Chondrocyte (in vitro differentiated cells): ENCODE measurements around the gene WTAP. TPM values are rescaled to one million over a fixed set of nuclear protein-coding genes. Genes with fewer than 3 reads are reported as not detected.
"Not testable (repeated sequence)": the region's sequence is repeated elsewhere in the genome, so short reads cannot be mapped to it uniquely, and the experiment has no call there.

Experiments
- DNase-seq: peaks from one replicate; pipeline ENCODE4 v3.0.0; 2021; ENCODE audit warnings: mixed read lengths, low spot score
- H3K27ac Mint-ChIP-seq: one replicate; pipeline ENCODE4 v1.8.0; 2021; ENCODE audit warnings: mild to moderate bottlenecking, moderate library complexity, mixed read lengths; ENCODE audit not compliant: unreplicated experiment
- H3K27me3 Mint-ChIP-seq: 2 replicates; pipeline ENCODE4 v1.8.0; 2021; ENCODE audit warnings: low read depth, mixed read lengths
- H3K36me3 Mint-ChIP-seq: 2 replicates; pipeline ENCODE4 v1.8.0; 2021; ENCODE audit warnings: low read depth, mixed read lengths
- H3K4me1 Mint-ChIP-seq: 2 replicates; pipeline ENCODE4 v1.8.0; 2021; ENCODE audit warnings: low read depth, mild to moderate bottlenecking, mixed read lengths
- H3K4me3 Mint-ChIP-seq: one replicate; pipeline ENCODE4 v1.8.0; 2021; ENCODE audit warnings: mild to moderate bottlenecking, moderate library complexity, mixed read lengths; ENCODE audit not compliant: unreplicated experiment
- H3K9me3 Mint-ChIP-seq: 2 replicates; pipeline ENCODE4 v1.8.0; 2021; ENCODE audit warnings: low read depth, mixed read lengths
- total RNA-seq: library from RNA; stranded (reverse); gene quantifications from 3 replicates; pipeline ENCODE4 v1.2.1, GENCODE V29; 2021
- TF ChIP-seq, protein P1 (sequence below): fragments of 200-600 bp; sonication (generic); IDR thresholded peaks from 2 replicates; pipeline ENCODE4 v1.5.0; 2021; ENCODE audit warnings: antibody characterized with exemption, mild to moderate bottlenecking, moderate library complexity

WTAP gene
- total RNA-seq, 1 donor from 2014 or later: 65.9 TPM

DNA sequence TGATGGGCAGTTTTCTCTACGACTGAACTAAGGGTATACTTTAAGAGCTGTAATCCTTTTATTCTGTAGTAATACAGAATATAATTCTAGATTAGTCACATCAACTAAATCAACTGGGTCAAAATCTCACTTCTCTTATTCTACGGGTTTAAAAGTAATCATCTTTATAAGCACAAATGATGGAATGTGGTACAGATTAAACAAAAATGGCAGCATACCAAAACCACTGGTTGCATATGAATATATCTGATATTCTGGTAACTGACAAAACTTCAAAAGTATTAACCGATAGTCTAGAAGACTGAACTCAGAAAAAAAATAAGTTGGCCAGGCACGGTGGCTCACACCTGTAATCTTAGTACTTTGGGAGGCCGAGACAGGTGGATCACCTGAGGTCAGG, 41.3 kb upstream of the WTAP start:
- peaks cover 2% of the 10 kb centered on the region for H3K4me1 Mint-ChIP-seq
- peaks cover 16% of the 10 kb centered on the region for H3K36me3 Mint-ChIP-seq
- H3K27ac Mint-ChIP-seq: no peak overlapping the region
- no peak overlapping the region for H3K4me3 Mint-ChIP-seq
- no peak for DNase-seq
- TF ChIP-seq, protein P1, sequence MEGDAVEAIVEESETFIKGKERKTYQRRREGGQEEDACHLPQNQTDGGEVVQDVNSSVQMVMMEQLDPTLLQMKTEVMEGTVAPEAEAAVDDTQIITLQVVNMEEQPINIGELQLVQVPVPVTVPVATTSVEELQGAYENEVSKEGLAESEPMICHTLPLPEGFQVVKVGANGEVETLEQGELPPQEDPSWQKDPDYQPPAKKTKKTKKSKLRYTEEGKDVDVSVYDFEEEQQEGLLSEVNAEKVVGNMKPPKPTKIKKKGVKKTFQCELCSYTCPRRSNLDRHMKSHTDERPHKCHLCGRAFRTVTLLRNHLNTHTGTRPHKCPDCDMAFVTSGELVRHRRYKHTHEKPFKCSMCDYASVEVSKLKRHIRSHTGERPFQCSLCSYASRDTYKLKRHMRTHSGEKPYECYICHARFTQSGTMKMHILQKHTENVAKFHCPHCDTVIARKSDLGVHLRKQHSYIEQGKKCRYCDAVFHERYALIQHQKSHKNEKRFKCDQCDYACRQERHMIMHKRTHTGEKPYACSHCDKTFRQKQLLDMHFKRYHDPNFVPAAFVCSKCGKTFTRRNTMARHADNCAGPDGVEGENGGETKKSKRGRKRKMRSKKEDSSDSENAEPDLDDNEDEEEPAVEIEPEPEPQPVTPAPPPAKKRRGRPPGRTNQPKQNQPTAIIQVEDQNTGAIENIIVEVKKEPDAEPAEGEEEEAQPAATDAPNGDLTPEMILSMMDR: no peak
- no peaks in the 10 kb centered on the region for H3K9me3 Mint-ChIP-seq
- H3K27me3 Mint-ChIP-seq: no peaks in the 10 kb centered on the region

DNA sequence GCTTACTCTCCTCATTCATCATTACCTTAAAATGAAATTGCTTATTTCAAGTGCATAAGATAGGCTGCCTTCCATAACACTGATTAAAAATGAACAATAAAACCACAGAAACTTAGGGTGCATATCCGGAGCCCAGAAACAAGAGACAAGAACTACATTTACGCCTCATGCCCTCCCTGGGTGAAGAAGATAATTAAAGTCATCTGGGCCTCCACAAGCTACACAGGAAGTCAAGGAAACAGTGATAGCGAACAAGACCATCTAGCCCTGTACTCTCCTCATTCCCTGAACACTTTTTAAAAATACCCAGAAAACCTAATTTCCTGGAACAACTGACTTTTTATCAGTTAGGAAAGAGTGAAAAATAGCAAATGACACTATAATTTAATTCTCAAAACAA, 40.6 kb upstream of the WTAP start:
- H3K27ac Mint-ChIP-seq: no peak overlapping the region
- H3K36me3 Mint-ChIP-seq: peaks cover 14% of the 10 kb centered on the region
- TF ChIP-seq, protein P1: no peak
- no peak for DNase-seq
- no peaks in the 10 kb centered on the region for H3K9me3 Mint-ChIP-seq
- peaks cover 8% of the 10 kb centered on the region for H3K4me1 Mint-ChIP-seq
- H3K27me3 Mint-ChIP-seq: no peaks in the 10 kb centered on the region
- no peak overlapping the region for H3K4me3 Mint-ChIP-seq

DNA sequence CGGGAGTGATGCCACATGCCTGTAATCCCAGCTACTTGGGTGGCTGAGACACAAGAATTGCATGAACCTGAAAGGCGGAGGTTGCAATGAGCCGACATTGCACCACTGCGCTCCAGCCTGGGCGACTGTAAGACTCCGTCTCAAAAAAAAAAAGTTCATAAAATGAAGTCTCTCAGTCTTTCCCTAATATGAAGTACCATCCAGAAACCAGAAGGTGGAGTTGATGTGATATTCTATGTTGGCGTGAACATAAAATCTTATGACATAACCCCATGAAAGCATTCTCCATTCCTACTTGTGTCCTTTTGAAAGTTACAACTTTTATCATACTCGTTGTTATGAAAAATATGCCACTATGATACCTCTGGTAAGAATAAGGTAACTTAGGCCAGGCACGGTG, 40.0 kb upstream of the WTAP start:
- TF ChIP-seq, protein P1: peak; percentile 30
- no peaks in the 10 kb centered on the region for H3K9me3 Mint-ChIP-seq
- peaks cover 15% of the 10 kb centered on the region for H3K4me1 Mint-ChIP-seq
- H3K27me3 Mint-ChIP-seq: no peaks in the 10 kb centered on the region
- H3K36me3 Mint-ChIP-seq: peaks cover 14% of the 10 kb centered on the region
- no peak for DNase-seq
- no peak overlapping the region for H3K4me3 Mint-ChIP-seq
- H3K27ac Mint-ChIP-seq: no peak overlapping the region

DNA sequence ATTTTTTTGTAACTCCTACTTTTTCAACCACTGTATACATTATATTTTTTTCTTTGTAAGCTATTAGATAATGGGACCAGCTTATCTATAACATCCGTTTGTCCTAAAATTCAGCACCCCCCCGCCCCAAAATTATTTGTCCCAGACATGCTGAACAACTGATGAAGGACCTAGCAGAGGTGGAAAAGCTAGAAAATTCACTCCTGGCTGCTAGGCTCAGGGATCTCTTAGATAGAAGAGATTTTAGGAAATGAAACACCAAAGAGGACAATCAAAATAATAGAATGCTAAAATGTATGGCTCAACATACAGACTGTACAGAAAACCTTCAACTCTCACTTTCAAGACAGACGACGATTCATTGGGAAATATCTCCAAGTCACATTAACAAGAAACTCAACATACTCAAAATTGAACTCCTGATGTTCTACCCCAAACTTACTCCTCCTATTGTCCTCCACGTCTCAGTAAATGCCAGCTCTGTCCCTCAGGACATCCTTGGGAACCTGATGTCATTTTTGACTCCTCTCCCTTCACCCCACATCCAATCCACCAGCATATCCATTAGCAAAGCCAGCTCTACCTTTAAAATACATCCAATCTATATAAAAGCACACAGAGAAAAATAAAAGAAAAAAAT, 38.9 kb upstream of the WTAP start:
- TF ChIP-seq, protein P1: no peak
- Mint-ChIP-seq H3K4me1 (peaks cover 15% of the 10 kb centered on the region), H3K9me3 (no peaks in the 10 kb centered on the region), H3K4me3 (no peak overlapping the region), H3K27me3 (no peaks in the 10 kb centered on the region), H3K36me3 (peaks cover 14% of the 10 kb centered on the region), H3K27ac (no peak overlapping the region)
- DNase-seq: no peak

DNA sequence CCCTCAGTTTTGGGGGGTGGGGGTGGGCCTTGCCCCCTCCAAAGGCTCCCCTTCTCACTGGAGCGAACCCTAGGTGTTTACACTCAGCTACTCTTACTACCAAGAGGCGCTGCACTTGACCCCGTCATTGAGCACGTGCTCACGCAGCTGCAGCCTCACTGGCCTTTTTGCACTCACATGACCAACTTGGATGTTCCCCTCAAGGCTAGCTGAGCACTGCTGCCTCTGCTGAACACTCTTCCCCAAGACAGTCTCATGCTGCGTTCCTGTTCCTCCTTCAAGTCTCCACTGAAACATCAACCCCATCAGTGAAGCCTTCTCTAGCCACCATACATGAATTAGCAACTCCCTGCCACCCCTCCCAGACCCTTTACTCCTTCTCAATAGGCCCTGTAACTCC, 38.3 kb upstream of the WTAP start:
- Mint-ChIP-seq H3K9me3 (no peaks in the 10 kb centered on the region), H3K27me3 (no peaks in the 10 kb centered on the region), H3K4me1 (peaks cover 19% of the 10 kb centered on the region), H3K27ac (no peak overlapping the region), H3K4me3 (no peak overlapping the region), H3K36me3 (peaks cover 14% of the 10 kb centered on the region)
- DNase-seq: no peak
- TF ChIP-seq, protein P1: no peak

DNA sequence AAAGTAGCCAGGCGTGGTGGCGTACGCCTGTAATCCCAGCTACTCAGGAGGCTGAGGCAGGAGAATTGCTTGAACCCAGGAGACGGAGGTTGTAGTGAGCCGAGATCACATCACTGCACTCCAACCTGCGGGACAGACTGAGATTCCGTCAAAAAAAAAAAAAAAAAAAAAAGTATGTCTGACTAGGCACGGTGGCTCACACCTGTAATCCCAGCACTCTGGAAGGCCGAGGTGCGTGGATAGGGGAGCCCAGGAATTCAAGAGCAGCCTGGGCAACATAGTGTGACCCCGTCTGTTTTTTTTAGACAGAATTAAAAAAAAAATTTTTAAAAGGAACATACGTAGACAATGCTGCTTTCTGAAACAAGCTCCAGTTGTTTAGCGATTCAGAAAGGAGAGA, 37.2 kb upstream of the WTAP start:
- H3K36me3 Mint-ChIP-seq: not testable (repeated sequence)

More for the DNA sequence above, 37.2 kb upstream of the WTAP start:
- not testable (repeated sequence) for DNase-seq, H3K4me3 Mint-ChIP-seq, H3K9me3 Mint-ChIP-seq, H3K27ac Mint-ChIP-seq, H3K27me3 Mint-ChIP-seq
- peaks cover 27% of the 10 kb centered on the region for H3K4me1 Mint-ChIP-seq
